Ramos (cell line): ENCODE data around the gene DENND1B.

ENCODE experiments used
- in situ Hi-C: fragments of 300-500 bp; cut with MboI; formaldehyde crosslinking; loops from one replicate; pipeline ENCODE4 v1.14.3; 2022; ENCODE audit warnings: low sequenced_read_pairs; ENCODE audit not compliant: unreplicated experiment

DENND1B gene

DNA sequence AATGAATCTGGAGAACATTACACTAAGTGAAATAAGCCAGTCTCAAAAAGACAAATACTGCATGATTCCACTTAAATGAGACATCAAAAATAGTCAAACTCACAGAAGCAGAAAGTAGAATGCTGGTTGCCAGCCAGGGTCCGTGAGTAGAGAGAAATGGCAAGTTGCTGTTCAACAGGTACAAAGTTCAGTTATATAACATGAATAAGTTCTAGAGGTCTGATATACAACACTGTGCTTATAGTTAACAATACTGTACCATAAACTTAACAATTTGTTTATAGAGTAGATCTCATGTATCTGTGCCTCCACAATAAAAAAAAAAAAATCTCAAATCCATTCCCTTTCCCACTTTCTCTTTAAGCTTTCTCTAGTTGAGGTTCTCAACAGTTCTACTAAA is 83.5 kb downstream of the DENND1B start:
- in situ Hi-C loops, result no loop called here

DNA sequence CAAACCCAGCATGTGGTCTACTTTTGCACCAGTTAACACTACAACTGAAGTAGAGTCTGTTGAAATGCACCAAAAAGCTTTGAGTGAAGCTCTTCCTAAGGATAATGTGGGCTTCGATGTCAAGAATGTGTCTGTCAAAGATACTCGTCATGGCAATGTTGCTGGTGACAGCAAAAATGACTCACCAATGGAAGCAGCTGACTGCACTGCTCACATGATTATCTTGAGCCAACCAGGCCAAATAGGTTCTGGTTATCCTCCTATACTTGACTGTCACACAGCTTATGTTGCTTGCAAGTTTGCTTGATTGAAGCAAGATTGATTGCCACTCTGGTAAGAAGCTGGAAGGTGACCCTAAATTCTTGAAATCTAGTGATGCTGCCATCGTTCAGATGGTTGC is 85.2 kb downstream of the DENND1B start:
- in situ Hi-C loops, result no loop called here

DNA sequence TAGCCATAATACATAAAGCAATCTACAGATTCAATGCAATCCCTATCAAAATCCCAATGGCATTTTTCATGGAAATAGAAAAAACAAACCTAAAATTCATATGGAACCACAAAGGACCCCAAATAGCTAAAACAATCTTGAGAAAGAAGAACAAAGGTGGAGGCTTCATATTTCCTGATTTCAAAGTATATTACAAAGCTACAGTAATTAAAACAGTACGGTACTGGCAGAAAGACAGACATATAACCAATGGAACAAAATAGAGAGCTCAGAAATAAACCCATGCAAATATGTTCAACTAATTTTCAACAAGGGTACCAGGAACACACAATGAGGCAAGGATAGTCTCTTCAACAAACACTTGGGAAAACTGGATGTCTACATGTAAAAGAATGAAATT is 87.0 kb downstream of the DENND1B start:
- in situ Hi-C loops, result no loop called here

DNA sequence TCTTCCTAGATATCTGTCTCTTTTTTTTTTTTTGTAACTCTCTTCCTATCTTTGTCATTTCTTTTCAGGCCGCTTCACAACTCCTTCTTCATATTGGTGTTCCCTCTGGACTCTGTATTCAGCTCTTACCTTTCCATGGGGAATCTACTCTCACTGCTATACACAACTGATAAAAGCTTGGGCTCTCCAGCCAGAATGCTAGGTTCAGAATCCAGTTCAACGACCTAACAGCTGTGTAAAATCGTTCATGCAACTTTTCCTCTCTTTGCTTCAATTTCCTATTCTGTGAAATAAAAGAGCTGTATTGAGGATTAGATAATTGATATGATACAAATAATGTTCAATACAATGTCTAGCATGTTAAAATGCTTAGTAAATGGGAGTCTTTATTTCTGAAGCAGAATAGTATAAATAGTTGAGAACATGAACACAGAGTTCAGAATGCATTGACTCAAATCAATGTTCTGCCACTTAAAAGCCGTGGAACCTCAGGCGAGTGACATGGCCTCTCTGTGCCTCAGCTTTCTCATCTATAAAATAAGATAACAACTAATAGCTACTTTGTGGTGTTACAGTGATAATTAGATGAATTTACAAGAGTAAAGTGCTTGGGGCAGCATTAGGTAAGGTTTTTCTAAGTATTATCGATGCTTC is 88.5 kb downstream of the DENND1B start:
- in situ Hi-C loops, result no loop called here

DNA sequence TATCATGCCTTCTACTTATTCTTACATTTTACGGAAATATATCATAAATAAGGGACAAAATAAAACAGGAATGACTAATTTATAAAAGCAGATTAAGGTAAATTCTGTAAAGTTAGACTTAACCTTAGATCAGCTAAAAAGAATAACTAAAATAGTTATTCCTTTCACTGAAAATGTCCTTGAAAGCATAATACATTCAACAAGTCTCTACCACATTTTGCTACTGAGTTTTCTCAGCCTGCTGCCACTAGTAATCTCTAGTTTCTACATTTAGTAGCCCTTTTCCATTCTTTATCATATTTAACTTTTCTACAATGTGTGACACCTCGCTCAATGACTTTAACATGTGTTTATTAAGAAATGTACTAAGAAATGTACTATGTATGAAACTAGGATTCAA is 89.0 kb downstream of the DENND1B start:
- in situ Hi-C loops, result no loop called here

DNA sequence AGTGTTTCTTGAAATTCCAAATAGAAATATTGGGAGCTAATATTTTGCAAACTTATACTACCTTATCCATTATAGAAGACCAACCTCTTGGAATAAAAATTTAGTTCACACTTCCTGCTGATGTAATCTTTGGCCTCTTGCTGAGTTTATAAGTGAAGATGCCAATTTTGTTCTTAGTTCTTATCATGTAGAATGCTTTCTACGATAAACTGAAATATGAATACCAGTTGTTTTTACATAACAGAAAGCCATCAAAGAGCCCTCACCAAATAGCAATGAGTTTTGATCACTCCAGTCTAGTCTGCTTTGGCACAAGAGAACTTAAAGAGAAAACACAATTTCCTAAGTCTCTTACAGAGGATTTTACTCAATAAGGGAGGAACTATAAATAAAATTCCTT is 89.5 kb downstream of the DENND1B start:
- in situ Hi-C loops, result no loop called here

DNA sequence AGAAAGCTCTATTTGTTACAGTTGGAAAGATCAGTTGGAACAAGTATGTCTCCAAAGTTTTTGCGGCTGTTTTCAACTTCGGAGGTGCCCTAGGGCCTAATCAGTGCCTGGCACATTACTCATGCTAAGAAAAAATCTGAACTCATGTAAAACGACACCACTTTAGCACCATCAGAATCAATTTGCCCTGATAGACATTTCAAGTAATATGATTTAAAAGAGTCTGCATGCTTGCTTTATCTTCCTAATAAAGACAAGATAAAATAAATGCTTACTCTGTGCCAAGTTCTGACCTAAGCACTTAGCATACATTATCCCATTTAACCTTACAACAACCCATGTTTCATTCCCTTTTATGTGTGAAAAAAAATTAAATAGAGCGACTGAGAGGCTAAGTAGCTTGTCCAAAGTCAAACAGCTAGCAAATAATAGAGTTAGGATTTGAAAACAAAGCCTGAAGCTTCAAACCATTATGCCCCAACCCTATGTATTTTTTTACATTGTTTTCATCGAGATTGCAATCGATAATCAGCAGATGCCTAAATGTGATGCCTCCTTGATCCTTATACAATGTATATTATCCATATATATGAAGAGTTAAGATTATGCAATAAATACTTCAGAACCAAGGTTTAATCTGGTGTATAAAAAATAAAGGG is 91.3 kb downstream of the DENND1B start:
- in situ Hi-C loops, result no loop called here

DNA sequence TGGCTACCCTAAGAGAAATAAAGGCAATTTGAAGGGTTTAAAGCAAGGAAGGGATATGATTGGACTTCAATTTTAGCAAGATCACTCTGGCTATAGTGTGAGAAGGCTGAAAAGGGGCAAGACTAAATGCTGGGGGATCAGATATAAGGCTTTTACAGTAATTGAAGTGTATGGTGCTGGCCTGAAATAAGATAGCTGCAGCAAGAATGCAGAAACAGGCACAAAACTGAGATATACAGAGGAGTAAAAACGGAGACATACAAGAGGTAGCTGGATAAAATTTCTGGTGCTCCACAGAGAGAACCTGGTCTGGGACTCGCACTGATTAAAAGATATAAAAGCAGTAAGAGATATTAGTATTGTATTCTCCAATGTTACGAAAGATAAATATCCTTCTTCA is 92.0 kb downstream of the DENND1B start:
- in situ Hi-C loops, result no loop called here

DNA sequence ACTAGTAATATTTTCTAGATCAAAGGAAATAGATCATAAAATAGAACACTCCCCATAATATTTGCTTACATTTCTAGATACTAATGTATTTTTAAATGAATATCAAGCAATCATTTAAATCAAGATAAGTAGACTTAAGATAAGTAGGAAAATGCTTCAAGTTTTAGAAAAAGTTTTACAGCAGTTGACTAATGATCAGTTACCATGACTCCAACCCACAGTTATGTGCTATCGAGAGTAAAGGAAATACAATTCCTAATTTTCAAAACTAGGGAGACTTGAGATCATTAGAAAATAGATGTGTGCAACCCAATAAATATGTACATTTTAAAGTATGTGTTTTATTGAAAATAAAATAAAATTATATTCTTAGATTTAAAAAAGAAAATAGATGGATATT is 95.0 kb downstream of the DENND1B start:
- in situ Hi-C loops, result no loop called here

DNA sequence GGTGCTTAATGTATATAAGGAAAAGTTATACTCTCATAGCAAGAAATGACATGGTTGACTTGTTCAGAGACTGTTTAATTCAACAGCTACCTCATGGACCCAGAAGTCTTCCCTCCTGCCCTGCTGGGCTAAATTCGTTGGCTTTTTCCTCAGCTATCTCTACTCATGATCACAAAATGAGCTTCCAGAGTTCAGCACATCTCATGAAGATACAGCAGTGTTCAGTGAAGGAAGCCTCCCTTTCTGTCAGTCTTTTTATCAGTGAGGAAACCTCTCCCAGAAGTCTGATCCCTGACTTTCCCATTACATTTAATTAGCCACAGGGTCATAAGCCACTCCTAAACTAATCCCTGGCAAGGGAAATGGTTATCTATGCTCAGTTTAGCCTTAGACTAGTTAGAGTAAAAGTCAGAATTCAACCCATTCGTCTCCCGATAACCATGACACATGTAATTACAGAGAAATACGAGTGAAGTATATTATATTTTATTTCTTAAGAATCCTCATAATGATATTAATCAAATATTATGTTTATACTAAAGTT is 97.5 kb downstream of the DENND1B start:
- in situ Hi-C loops, result no loop called here

DNA sequence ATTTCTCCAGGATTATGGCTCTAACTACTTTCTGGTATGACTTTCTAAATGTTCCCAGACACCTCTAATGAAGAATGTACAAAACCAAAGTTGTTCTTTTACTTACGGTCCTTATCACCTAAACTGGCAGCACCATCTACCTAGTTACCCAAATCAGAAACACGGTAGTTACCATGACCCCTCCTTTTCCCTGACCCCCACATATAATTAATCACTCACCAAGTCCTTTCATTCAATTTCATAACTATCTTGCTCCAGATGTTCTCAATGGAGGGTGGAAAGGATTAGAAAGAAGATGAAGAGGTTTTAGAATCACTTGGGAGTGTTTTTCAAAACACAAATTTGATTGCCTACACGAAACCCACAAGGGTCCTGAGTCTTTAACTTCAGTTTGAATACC is 98.0 kb downstream of the DENND1B start:
- in situ Hi-C loops, result no loop called here

DNA sequence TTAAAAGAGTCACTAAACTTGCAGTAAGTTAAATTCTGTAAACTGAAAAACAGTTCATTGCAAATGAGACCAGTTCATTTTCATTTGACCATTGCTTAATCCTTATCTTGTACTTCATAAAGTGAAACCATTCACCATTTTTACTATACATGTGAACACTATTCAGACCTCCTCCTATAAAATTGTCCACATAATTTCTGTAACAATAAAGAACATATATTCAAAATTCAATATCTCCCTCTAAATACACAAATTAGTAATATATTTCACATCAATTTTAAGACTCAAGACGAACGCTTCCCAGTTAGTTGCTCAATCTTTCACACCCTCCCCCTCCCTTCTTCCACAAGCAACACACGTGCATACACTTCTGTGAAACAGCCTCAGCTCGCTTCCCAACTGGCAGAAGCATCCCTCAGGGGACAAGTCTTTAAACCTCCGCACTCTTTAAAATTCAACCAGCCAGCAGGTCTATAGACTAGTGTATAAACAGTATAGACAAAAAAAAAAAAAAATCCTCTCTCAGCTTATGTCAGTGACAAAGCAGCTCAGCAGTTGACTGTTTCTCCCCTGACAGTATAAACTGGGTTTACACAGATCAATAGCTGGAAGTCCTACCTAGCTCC is 99.6 kb downstream of the DENND1B start:
- in situ Hi-C loops, result no loop called here

DNA sequence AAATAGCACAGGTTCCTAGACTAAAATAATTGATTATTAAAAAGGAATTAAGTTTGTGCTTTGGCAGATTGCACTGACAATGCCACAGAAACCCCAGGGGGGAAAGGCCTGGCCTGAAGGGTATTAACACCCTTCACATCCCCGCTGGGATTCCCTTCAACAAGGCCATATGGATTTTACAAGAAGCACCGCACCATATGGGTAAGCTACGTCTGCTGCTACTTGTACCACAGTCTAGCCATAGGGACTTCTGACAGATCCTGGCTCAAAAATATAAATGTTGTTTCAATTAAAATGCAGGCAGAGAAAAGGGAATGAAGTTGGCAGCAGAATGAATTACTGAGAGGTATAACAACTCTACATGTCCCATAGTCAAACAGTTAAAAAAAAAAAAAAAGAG is 101.0 kb downstream of the DENND1B start:
- in situ Hi-C loops, result no loop called here

DNA sequence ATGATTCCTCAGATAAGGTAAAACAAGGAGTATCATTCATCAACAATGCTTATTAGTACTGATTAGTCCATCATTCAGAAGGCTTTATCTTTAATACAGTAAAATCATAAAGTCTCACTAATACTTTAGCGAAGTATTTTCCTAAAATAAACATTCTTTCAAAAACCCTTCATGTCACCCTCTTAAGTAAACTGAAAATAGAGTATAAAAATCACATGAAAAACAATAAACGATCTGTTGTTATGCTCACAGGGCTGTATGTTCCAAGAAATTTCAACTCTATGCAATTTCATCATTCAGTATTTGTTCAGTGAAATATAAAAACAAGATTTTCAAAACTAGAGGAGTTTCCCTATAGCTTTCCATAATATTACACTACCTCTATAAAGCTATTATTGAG is 102.0 kb downstream of the DENND1B start:
- in situ Hi-C loops, result no loop called here

DNA sequence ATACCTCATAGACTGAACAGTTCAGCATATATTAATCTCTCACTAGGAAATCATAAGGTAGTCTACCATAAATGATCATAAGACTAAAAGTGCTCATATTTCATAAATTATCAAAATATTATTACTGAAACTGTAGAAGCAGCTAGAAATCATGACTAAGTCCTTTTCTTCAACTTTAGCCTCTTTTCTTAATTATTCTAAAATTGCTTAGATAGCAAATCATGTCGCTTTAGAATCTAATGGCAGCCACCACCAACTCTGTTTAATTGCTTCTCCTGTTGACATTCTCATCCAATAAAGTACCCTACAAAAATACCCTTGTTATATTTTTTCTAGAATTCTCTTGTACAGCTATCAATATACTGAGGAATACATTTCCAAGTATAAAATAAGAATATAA is 102.9 kb downstream of the DENND1B start:
- in situ Hi-C loops, result no loop called here

DNA sequence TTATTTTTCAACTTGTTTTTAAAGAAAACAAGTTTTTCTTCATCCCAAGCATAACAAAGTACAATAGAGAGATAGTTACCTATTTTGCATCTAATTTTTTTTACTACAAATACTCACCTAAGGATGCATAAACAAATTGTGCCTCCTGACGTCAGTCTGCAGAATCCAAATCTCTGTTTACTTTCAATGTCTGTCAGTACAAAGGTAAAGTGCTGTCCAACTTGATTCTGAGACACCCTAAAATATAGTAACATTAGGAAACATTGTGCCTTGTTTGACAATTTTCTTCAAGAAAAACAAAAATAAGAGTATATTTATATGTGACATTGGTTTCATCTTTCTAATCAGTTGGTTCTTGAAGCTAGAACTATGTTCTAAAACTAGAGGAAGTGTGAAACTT is 103.4 kb downstream of the DENND1B start:
- in situ Hi-C loops, result no loop called here

DNA sequence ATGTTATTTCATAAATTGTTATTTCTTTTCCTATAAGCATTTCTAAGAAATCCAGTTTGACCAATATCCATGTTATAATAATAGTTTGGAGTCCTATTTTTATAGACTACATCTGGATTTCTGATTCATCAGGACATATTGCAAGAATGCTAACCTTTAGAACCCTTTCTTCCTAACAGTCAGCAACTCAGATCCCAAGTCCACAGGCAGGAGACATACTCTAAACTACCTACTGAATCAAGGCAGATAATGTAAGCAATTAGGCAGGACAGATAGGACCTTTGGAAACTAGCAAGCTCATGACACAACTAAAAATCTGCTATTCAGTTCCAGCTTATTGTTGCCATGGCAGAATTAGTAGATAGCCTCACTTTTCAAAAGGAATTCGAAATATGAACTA is 104.1 kb downstream of the DENND1B start:
- in situ Hi-C loops, result no loop called here

DNA sequence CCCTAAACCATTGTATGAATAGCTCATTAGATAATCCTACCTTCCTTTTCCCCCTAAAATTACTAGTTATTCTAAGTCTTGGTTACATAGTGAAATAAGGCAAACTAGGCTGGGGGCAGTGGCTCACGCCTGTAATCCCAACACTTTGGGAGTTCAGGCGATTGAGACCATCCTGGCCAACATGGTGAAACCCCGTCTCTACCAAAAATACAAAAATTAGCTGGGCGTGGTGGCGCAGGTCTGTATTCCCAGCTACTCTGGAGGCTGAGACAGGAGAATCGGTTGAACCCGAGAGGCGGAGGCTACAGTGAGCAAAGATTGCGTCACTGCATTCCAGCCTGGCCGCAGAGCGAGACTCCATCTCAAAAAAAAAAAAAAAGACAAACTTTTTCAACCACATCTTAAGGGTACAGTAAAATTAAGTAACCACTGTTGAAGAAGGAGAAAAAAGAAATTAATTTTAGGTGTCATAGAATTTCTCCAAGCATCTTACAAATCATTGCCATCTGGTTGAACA is 108.5 kb downstream of the DENND1B start:
- in situ Hi-C loops, result no loop called here

DNA sequence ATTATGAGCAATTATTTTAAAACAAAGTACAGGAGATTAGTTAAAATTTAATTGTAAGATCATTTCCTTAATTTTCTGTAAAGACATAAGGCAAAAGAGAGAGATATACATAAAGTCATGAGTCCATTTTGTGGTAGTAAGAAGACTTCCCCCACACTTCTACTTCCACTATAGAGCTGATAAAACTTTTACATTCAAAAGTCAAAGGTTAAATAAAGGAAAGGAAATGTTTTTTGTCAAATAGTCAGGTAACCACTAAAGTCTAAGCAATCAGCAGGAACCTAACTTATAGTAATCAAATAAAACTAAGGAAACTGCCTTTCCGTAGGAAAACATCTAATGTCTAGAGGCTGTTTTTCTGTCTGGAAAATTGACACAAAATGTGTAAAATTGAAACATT is 110.9 kb downstream of the DENND1B start:
- in situ Hi-C loops, result no loop called here

DNA sequence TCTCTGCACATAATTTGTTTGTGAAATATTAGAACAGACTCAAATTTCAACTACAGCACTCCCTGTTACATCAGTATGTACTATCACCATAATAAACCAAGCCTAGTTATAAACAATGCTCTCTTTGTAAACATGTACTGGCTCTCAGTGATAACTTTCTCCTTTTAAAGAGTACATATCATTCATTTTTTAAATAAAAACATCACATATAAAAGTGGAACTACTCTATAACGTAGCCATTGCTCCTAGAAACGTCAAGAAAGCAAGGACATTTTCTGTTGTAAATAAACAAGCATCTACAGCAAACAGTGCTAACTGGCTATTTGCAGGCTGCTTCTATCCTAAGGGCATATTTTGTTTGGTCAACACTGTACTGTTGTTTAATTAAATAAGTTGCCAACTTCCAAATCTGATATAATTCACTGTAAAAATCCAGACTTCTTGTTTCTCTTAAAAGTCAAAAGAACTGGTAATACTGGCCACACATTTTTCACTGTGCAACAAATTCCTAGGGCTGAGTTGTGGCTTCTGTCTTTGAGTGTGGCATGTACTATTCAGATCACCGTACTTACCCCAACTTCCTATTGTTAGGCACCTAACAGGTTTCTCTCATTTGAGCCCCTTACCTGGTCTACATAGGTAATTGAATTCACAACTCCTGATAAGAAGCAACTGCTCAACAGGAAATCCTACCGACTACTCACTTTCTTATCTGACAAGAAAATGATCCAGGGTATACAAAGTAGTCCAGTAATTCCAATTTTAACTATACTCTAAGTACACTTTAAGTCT is 111.9 kb downstream of the DENND1B start:
- in situ Hi-C loops, result no loop called here

DNA sequence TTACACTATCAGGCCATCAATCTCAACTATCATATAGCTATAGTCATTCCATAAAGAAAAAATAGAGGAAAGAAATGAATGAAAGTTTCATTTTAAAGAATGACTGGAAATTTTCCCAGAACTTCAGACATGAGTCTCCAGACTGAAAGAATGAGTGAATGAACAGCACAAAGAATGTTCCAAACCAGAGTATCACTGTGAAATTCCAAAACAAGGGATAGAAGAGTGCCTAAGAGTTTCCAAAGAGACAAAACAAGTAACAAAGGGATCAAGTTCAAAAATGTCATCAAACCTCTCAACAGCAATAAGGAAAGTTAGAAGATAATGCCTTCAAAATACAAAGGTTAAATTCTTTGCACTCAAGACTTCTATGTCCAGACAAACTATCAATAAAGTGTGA is 114.9 kb downstream of the DENND1B start:
- in situ Hi-C loops, result no loop called here
